A673 (cell line): ENCODE results near the gene SKI. TPM values are rescaled to one million over a fixed set of nuclear protein-coding genes. Genes with fewer than 3 reads are reported as not detected.

Source experiments
- BruUV-seq: library from RNA; stranded (reverse); fragments of 400-500 nt; replicated peaks from 2 replicates; lab custom pipeline; 2021; lab: Mats Ljungman, UMichigan
- CTCF ChIA-PET: fragments of 300-600 bp; sonication (Branson Sonifier 250); formaldehyde crosslinking; loops from one replicate; lab custom pipeline; 2022; ENCODE audit warnings: antibody characterized with exemption; lab: Charles Lee
- POLR2A ChIA-PET: fragments of 300-600 bp; sonication (Branson Sonifier 250); formaldehyde crosslinking; loops from one replicate; lab custom pipeline; 2022; ENCODE audit warnings: antibody characterized with exemption; ENCODE audit not compliant: low non-redundant PET; lab: Charles Lee
- DNase-seq: peaks from one replicate; pipeline ENCODE4 v3.0.0-alpha.2; 2015; ENCODE audit warnings: low spot score
- H3K27ac ChIP-seq: fragments of 200-600 bp; sonication (generic); 2 replicates; pipeline ENCODE4 v1.5.1; 2016; ENCODE audit warnings: mixed run types, low read depth, mild to moderate bottlenecking, mixed read lengths, antibody characterized with exemption, low read length; ENCODE audit not compliant: poor library complexity, severe bottlenecking
- H3K27me3 ChIP-seq: fragments of 200-600 bp; sonication (generic); replicated peaks from 2 replicates; pipeline ENCODE4 v1.6.1; 2017; ENCODE audit warnings: mixed run types, low read depth, mild to moderate bottlenecking, mixed read lengths, antibody characterized with exemption, low read length; ENCODE audit not compliant: insufficient read depth, poor library complexity
- H3K36me3 ChIP-seq: fragments of 200-600 bp; sonication (generic); 2 replicates; pipeline ENCODE4 v1.6.1; 2016; ENCODE audit warnings: mixed run types, mild to moderate bottlenecking, mixed read lengths, antibody characterized with exemption, low read length; ENCODE audit not compliant: insufficient read depth, poor library complexity, severe bottlenecking
- H3K4me1 ChIP-seq: fragments of 200-600 bp; sonication (generic); 2 replicates; pipeline ENCODE4 v1.6.1; 2017; ENCODE audit warnings: mixed run types, mild to moderate bottlenecking, mixed read lengths, antibody characterized with exemption, low read length; ENCODE audit not compliant: insufficient read depth, poor library complexity, severe bottlenecking
- H3K4me3 ChIP-seq: fragments of 200-600 bp; sonication (generic); 2 replicates; pipeline ENCODE4 v1.5.1; 2016; ENCODE audit warnings: low read depth, mixed run types, mild to moderate bottlenecking, mixed read lengths, low read length; ENCODE audit not compliant: poor library complexity, severe bottlenecking
- H3K9me3 ChIP-seq: fragments of 200-600 bp; sonication (generic); 2 replicates; pipeline ENCODE4 v1.6.1; 2016; ENCODE audit warnings: mixed run types, low read depth, mild to moderate bottlenecking, mixed read lengths, antibody characterized with exemption, low read length; ENCODE audit not compliant: poor library complexity, severe bottlenecking
- EZH2 ChIP-seq: fragments of 200-600 bp; sonication (generic); IDR thresholded peaks from 2 replicates; pipeline ENCODE4 v1.6.1; 2017; ENCODE audit warnings: borderline replicate concordance, low read depth, mild to moderate bottlenecking, mixed read lengths, antibody characterized with exemption, low read length; ENCODE audit not compliant: poor library complexity, severe bottlenecking
- intact Hi-C: fragments of 100-400 bp; cut with micrococcal nuclease; formaldehyde crosslinking; loops from one replicate; pipeline ENCODE4 v1.10.0; 2022; ENCODE audit not compliant: unreplicated experiment
- total RNA-seq: library from RNA; stranded (reverse); gene quantifications from 2 replicates; pipeline ENCODE4 v1.2.3, GENCODE V29; 2021
- TF ChIP-seq, protein P1 (sequence below): fragments of 300-800, 200-600 bp; sonication (generic); conservative IDR thresholded peaks from 2 replicates; pipeline ENCODE4 v1.5.1; 2017; ENCODE audit warnings: low read depth, mild to moderate bottlenecking, antibody characterized with exemption, low read length, moderate library complexity, mixed read lengths

The SKI gene
- total RNA-seq, 1 experiment from 2014 or later, result 88.1 TPM

DNA sequence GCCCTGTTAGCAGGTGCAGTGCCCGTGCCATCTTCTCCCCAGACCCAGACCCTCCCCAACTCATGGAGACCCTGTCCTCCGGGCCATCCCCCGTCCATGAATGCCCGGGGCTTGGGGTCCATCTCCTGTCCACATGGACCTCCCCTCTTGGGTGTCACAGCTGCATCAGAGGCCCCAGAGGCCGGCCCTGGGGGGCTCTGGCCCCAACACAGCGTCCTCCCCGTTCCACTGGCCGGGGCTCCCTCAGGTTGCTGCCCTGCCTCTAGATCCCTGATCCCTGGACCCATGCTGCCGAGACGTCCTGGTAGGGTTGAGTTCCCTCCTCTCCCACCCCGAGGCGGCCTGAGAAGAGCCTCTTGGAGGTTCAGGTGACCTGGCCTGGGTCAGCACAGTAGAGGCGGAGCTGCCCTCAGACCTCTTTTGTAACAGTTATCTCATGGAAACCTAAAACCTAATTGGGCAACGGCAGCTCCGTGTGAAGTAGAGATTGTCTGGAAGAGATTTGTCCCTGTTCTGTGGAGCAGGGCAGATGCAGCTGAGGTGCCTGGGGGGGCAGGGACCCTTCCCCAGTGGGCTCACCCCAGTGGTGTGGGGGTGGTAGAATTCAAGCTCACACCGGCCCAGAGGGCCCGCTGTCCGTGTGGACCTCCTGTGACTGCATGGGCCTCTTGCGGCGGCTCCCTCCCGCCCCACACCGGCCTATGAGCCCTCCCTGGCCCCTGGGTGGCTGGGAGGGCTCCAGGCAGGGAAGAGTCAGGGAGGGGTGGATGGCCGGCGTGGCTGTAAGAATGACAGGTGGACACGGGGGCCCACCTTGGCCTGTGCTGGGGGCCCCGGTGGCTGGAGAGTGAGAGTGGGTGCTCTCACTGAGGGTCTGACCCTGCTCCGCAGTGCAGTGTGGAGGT is 56.1 kb downstream of the SKI start:
- intact Hi-C loops, result no loop called here
- Histone ChIP-seq H3K4me3 (no peak overlapping the region), H3K27ac (peak overlapping the region; percentile 61), H3K4me1 (peaks cover 17% of the 10 kb centered on the region), H3K9me3 (no peaks in the 10 kb centered on the region), H3K27me3 (no peaks in the 10 kb centered on the region), H3K36me3 (no peaks in the 10 kb centered on the region)
- no peak for TF ChIP-seq EZH2
- TF ChIP-seq, protein P1, sequence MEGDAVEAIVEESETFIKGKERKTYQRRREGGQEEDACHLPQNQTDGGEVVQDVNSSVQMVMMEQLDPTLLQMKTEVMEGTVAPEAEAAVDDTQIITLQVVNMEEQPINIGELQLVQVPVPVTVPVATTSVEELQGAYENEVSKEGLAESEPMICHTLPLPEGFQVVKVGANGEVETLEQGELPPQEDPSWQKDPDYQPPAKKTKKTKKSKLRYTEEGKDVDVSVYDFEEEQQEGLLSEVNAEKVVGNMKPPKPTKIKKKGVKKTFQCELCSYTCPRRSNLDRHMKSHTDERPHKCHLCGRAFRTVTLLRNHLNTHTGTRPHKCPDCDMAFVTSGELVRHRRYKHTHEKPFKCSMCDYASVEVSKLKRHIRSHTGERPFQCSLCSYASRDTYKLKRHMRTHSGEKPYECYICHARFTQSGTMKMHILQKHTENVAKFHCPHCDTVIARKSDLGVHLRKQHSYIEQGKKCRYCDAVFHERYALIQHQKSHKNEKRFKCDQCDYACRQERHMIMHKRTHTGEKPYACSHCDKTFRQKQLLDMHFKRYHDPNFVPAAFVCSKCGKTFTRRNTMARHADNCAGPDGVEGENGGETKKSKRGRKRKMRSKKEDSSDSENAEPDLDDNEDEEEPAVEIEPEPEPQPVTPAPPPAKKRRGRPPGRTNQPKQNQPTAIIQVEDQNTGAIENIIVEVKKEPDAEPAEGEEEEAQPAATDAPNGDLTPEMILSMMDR, result no peak
- CTCF ChIA-PET, result no interaction called here
- BruUV-seq, result no TSS peak
- POLR2A ChIA-PET, result no interaction called here
- DNase-seq, result no peak

DNA sequence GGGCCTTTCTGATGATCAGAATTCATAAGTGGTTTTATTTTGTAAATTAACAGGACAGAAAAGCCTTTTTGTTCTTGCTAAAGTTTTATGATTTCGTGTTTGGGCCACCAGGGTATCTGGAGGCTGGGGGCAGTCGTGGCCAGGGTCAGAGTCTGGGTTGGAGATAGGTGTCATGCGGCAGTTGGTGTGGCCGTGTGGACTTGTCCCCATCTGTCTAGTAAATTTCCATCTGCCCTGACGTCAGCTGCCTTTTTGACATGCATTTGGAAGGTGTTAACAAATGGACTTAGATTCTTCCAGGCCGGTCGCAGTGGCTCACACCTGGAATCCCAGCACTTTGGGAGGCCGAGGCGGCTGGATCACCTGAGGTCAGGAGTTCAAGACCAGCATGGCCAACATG is 56.8 kb downstream of the SKI start:
- Histone ChIP-seq H3K9me3 (no peaks in the 10 kb centered on the region), H3K4me3 (no peak overlapping the region), H3K4me1 (peaks cover 17% of the 10 kb centered on the region), H3K27ac (no peak overlapping the region), H3K36me3 (no peaks in the 10 kb centered on the region), H3K27me3 (no peaks in the 10 kb centered on the region)
- BruUV-seq, result no TSS peak
- CTCF ChIA-PET, result no interaction called here
- DNase-seq, result no peak
- intact Hi-C loops, result no loop called here
- TF ChIP-seq, protein P1, result no peak
- TF ChIP-seq EZH2, result no peak
- POLR2A ChIA-PET, result no interaction called here

DNA sequence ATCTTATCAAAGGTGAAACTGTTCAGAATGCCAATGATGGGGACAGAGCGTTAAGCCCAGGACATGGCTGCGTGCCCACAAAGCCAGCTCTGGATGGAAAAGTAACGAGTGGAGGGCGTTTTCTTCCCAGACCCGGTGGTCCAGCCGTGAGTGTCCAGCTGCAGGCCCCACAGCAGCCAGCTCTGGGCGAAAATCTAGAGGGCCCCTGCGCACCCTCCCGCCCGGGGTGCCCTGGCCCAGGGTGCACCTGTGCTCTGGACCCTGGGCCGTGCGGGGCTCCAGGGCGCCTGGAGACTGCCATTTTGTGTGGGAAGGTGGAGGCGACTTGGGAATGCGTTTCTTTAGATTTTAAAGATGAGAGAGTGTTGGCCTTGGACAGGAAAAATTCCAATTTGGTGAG is 58.8 kb downstream of the SKI start:
- peak overlapping the region; percentile 37 for H3K27ac ChIP-seq
- H3K4me3 ChIP-seq, result no peak overlapping the region
- intact Hi-C loops, result no loop called here
- H3K36me3 ChIP-seq, result no peaks in the 10 kb centered on the region
- BruUV-seq, result no TSS peak
- H3K4me1 ChIP-seq, result peaks cover 32% of the 10 kb centered on the region
- TF ChIP-seq, protein P1, result no peak
- TF ChIP-seq EZH2, result no peak
- no peaks in the 10 kb centered on the region for H3K9me3 ChIP-seq
- no peak for DNase-seq
- POLR2A ChIA-PET, result no interaction called here
- H3K27me3 ChIP-seq, result no peaks in the 10 kb centered on the region
- CTCF ChIA-PET, result no interaction called here
